Type B pancreatic cell (in vitro differentiated cells): Measurements from ENCODE around the gene TDRD10. TPM values are rescaled to one million over a fixed set of nuclear protein-coding genes. Genes with fewer than 3 reads are reported as not detected.

Experiments
- DNase-seq: peaks from one replicate; pipeline ENCODE4 v3.0.0; 2021; ENCODE audit warnings: mixed read lengths; ENCODE audit not compliant: unreplicated experiment; ENCODE audit errors: extremely low spot score
- H3K27ac Mint-ChIP-seq: 2 replicates; pipeline ENCODE4 v1.8.0; 2021; ENCODE audit warnings: mild to moderate bottlenecking, mixed read lengths
- H3K27me3 Mint-ChIP-seq: 2 replicates; pipeline ENCODE4 v1.8.0; 2021; ENCODE audit warnings: mixed read lengths
- H3K36me3 Mint-ChIP-seq: 2 replicates; pipeline ENCODE4 v1.8.0; 2021; ENCODE audit warnings: mixed read lengths
- H3K4me1 Mint-ChIP-seq: one replicate; pipeline ENCODE4 v1.8.0; 2021; ENCODE audit warnings: mixed read lengths; ENCODE audit not compliant: unreplicated experiment
- H3K4me3 Mint-ChIP-seq: 2 replicates; pipeline ENCODE4 v1.8.0; 2021; ENCODE audit warnings: mild to moderate bottlenecking, mixed read lengths
- H3K9me3 Mint-ChIP-seq: 2 replicates; pipeline ENCODE4 v1.8.0; 2021; ENCODE audit warnings: mixed read lengths
- total RNA-seq: library from RNA; stranded (reverse); gene quantifications from 2 replicates; pipeline ENCODE4 v1.2.1, GENCODE V29; 2021; ENCODE audit warnings: low replicate concordance
- TF ChIP-seq, protein P1 (sequence below): fragments of 200-600 bp; sonication (generic); conservative IDR thresholded peaks from 2 replicates; pipeline ENCODE4 v1.5.0; 2021; ENCODE audit warnings: antibody characterized with exemption, mild to moderate bottlenecking

TDRD10 gene
- total RNA-seq, 1 donor from 2014 or later = not detected

DNA sequence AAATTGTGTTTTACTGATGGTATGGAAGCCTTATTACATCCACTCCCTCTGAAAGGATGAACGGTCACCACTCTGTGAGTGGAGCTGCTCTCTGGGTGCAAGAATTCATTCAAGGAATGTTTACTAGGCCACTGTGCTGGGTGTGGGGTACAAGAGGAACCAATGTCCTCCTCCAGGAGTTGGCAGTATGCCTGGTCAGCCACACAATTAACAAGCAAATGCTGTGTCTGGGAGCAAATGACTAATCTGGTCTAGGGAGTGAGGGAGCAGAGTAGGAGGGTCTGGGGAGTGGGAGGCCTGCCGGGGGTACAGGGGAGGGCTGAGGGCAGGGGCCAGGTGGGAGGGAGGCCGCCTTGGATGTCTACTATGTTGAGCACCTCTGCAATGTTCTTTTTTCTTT, 27.2 kb upstream of the TDRD10 start:
- Mint-ChIP-seq H3K9me3 (no peaks in the 10 kb centered on the region), H3K36me3 (no peaks in the 10 kb centered on the region), H3K4me1 (peaks cover 8% of the 10 kb centered on the region), H3K27ac (peak overlapping the region; percentile 46), H3K27me3 (no peaks in the 10 kb centered on the region), H3K4me3 (no peak overlapping the region)
- DNase-seq = no peak
- TF ChIP-seq, protein P1, sequence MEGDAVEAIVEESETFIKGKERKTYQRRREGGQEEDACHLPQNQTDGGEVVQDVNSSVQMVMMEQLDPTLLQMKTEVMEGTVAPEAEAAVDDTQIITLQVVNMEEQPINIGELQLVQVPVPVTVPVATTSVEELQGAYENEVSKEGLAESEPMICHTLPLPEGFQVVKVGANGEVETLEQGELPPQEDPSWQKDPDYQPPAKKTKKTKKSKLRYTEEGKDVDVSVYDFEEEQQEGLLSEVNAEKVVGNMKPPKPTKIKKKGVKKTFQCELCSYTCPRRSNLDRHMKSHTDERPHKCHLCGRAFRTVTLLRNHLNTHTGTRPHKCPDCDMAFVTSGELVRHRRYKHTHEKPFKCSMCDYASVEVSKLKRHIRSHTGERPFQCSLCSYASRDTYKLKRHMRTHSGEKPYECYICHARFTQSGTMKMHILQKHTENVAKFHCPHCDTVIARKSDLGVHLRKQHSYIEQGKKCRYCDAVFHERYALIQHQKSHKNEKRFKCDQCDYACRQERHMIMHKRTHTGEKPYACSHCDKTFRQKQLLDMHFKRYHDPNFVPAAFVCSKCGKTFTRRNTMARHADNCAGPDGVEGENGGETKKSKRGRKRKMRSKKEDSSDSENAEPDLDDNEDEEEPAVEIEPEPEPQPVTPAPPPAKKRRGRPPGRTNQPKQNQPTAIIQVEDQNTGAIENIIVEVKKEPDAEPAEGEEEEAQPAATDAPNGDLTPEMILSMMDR = no peak

DNA sequence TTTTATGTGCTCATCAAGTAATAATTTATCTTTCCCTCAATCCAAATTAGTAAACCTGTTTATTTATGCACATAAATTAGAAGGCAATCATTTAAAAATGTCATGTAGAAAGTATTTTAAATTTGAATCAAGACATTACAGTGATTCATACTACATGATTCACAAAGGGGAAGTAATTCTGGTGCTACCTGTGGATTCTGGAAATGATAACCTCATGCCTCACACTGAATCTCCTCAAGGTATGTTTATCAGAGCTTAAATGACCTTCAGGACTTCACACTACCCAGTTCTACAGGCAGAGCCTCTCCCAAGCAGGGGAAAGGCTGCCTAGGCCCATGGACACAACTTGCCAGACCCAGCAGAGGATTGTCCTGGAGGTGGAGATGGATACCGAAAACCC, 25.2 kb upstream of the TDRD10 start:
- no peak for DNase-seq
- no peaks in the 10 kb centered on the region for H3K9me3 Mint-ChIP-seq

DNA sequence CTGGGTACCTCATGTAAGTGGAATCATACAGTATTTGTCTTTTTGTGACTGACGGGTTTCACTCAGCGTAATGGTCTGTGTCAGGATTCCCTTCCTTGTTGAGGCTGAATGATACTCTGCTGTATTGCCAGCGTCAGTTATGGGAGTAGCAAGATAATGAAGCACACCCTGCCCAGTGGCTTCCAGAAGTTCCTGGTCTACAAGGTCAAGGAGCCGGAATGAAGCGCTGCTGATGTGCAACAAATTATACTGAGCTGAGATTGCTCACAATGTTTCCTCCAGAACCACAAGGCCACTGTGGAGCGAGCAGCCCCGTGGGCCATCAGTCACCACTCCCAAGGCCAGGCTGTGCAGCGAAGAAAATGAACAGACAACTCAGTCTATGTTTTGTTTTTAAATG, 24.0 kb upstream of the TDRD10 start:
- no peak overlapping the region for H3K4me3 Mint-ChIP-seq
- DNase-seq = no peak
- H3K4me1 Mint-ChIP-seq = peaks cover 24% of the 10 kb centered on the region
- no peaks in the 10 kb centered on the region for H3K9me3 Mint-ChIP-seq
- H3K36me3 Mint-ChIP-seq = no peaks in the 10 kb centered on the region
- no peaks in the 10 kb centered on the region for H3K27me3 Mint-ChIP-seq
- H3K27ac Mint-ChIP-seq = no peak overlapping the region
- TF ChIP-seq, protein P1 = no peak

More for the DNA sequence above, 25.2 kb upstream of the TDRD10 start:
- Mint-ChIP-seq H3K27me3 (no peaks in the 10 kb centered on the region), H3K36me3 (no peaks in the 10 kb centered on the region), H3K27ac (no peak overlapping the region), H3K4me1 (peaks cover 24% of the 10 kb centered on the region), H3K4me3 (no peak overlapping the region)
- TF ChIP-seq, protein P1 = no peak

DNA sequence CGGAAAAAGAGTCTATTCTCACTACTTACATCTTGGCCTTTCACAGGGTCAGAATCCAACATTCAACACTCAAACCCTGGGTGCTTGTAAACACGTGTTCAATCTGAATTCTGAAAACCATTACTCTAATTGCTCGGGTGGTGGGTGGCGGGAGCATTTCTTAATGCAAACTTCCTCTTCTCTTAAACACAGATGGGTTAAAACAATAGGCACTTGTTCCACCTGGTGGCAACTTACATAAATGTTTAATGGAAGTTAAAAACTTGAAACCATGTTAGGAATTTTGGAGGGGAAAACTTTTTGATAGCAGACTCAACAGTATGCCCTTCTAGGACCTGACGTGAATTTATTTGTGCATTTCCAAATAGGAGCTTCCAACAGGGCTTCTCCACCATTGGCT, 23.4 kb upstream of the TDRD10 start:
- no peak for DNase-seq
- Mint-ChIP-seq H3K27me3 (no peaks in the 10 kb centered on the region), H3K27ac (peak overlapping the region; percentile 25), H3K9me3 (no peaks in the 10 kb centered on the region), H3K4me3 (no peak overlapping the region), H3K4me1 (peaks cover 24% of the 10 kb centered on the region), H3K36me3 (no peaks in the 10 kb centered on the region)
- TF ChIP-seq, protein P1 = no peak

DNA sequence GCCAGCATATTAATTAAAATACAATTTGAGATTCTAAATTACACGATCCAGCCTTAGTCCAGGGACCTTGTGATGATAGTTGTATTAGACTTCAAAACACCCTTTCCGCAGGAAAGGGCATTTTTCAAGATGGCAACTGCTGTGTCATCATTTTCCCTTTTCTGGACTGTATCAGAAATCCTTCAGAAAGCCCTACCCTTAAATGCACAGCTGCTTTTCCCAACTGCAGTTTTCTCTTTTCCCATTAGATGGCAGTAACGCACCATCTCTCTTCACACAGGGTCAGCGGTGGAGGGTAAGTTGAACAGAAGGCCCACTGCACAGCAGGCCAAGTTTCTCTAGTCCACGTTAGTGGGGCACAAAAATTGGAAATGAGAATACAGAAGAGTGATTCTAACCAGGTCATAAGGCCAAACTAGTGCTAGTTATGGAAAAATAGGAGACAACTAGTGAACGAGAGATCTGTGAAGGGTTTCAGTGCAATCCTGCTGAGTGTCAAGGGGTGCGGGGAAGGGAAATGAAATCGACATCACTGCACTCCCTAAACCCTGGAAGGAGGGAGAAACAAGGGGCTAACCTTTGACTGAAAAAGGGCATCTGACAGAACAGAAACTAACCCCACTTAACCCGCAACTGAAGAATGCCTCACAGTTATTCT, 22.1 kb upstream of the TDRD10 start:
- peaks cover 24% of the 10 kb centered on the region for H3K4me1 Mint-ChIP-seq
- no peaks in the 10 kb centered on the region for H3K36me3 Mint-ChIP-seq
- no peaks in the 10 kb centered on the region for H3K9me3 Mint-ChIP-seq
- H3K27ac Mint-ChIP-seq = no peak overlapping the region
- no peak for DNase-seq
- TF ChIP-seq, protein P1 = peak; percentile 97
- peaks cover 4% of the 10 kb centered on the region for H3K27me3 Mint-ChIP-seq
- no peak overlapping the region for H3K4me3 Mint-ChIP-seq

DNA sequence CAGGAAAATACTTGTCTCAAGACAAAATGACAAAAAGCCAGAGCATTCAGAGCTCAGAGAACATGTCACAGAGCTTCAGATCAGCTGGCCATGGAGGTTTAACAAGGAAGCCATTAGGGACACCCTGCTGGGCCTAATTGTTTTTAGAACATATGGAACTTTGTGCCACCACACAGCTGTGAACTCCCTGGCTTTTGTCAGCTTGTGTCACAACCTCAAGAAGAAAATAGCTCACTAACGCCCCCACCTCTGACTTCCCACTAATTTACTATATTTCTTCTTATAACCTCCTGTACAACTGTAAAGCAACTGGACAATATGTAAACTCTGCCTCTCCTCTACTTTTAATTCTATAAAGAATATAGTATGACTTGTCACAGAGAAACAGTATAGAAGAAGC, 21.0 kb upstream of the TDRD10 start:
- peaks cover 7% of the 10 kb centered on the region for H3K27me3 Mint-ChIP-seq
- DNase-seq = no peak
- TF ChIP-seq, protein P1 = no peak
- H3K4me1 Mint-ChIP-seq = peaks cover 24% of the 10 kb centered on the region
- no peaks in the 10 kb centered on the region for H3K36me3 Mint-ChIP-seq
- H3K4me3 Mint-ChIP-seq = no peak overlapping the region
- H3K27ac Mint-ChIP-seq = no peak overlapping the region
- H3K9me3 Mint-ChIP-seq = no peaks in the 10 kb centered on the region
